NCI-H187 treated with DMSO at 0.1 percent for 48 hours (cell line): Measurements from ENCODE around the gene ENDOU.

Source experiments
- DNase-seq: peaks from one replicate; lab custom pipeline; 2025; lab: John Stamatoyannopoulos, UW

ENDOU gene

DNA sequence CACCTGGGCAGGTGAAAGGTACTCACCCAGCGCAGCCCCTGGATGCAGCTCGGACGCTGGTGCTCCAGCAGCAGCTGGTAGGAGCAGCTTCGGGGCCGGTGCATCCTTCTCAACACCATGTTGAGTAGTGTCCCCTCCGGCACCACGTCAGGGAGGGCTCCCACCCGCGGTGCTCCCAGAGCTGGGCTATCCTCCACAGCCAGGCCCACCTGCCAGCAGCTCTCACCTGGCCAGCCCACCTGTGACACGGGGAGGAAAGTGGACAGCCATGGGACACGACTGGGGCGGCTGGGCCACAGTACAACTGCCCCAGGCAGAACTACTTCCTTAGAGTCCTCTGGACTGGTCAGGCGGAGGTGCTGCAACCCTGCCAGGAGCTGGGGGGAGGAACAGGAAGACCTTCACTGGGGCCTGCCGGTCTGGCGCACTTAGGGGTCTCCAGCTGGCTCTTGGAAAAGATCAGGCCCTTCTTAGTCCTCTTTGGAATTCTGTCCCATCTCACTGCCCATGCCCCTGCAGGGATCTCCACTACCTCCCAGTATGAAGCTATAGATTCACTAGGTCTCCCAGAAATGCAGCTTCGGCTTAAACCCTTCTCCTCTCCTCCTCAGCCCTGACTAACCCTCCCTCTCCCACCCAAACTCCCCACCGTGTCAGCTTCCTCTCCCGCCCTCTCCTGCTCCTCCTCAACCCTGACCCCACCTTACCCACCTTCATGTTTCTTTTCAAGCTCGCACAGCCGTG lies 32.7 kb upstream of the ENDOU start:
- DNase-seq = no peak

DNA sequence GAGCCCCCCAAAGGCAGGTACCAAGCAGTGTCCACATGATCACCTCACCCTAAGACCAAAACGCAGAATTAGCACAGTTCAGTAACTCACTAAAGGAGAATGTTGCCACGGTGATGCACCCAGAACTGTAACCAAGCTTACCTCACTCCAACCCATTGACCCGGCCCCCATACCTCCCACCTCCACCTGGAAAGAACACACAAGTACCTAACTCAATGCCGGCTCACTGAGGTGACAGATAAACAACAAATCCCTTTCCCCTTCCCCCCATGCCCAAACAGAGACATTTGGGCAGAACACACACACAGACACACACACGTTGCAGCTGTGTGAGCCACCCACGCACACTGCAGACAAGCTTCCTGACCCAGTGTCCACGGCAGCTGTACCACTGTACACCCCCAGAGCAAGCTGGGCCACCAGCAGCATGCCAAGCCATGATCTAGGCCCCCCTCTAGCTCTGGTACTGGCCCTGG lies 32.1 kb upstream of the ENDOU start:
- DNase-seq = no peak

DNA sequence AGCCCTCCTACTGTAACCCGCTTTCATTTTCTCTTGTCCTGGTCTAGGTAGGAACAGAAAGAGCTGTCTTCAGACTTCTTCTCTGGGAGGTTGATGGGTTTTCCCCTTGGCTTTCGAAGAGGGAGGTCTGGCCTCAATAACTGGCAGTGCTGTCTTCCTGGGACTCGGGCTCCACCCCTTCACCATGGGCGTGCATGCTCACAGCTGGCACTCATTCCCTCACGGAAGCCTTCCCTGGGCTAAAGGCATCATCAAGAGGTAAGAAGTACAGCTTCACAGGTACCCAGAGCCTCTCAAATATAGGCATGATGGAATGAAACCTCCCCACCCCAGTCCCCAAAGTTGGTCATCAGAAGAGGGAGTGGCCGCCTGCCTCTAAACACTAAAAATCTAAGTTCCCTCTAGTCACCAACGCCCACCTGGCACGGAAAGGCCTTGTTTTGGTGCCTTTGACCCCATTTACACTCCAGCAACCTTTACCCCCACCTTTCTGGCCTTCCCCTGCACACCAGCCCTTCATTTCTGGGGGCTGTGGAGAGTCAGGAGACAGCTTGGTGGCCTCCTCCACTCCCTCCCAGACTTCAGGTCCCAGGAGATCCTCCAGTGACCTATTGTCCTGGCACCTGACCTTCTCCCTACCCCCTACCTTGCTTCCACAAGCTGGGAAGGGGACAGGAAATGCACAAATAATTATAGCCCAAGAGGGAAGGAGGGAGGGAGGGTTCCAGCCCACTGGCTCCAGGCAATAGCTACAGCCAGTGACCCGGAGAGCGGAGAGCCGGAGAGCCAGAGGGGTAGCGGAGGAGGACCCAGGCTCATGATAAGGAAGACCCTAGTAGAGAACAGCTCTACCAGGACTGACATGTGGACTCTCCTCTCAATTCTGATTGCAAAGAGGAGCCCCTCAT lies 30.6 kb upstream of the ENDOU start:
- no peak for DNase-seq

DNA sequence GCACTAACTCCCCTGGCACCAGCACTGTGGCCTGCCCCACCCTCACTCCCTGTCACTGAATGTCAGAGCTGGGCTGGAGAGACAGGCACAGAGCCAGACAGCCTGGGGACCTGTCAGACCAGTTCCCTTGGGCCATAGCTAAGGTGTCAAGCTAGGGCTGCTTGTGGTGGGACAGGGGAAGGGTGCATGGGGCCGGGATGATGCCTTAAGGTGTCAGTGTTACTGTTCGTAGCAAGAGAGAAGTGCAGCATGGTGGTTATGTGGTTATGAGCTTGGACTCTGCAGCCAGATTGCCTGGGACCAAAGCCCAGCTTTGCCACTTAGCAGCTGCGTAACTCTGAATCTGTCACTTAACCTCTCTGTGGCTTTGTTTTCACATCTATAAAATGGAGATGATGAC lies 29.6 kb upstream of the ENDOU start:
- no peak for DNase-seq

DNA sequence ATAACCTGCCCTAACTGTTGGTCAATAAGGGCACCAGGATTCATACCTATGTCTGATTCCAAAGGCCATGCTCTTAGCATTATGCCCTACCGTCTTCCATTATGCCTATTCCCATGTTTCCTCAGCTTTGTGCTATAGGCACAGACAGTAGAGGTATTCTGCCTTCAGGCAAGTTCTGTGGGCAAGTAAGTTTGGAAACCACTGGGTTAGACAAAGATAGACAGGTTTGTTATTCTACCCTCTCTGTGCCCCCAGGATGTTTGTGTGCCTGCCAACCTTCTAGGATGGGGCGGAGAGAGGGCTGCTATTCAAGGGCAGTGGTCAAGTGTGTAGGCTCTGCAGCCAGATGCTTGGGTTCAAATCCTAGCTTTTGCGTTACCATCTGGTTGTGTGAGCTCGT lies 28.8 kb upstream of the ENDOU start:
- no peak for DNase-seq

DNA sequence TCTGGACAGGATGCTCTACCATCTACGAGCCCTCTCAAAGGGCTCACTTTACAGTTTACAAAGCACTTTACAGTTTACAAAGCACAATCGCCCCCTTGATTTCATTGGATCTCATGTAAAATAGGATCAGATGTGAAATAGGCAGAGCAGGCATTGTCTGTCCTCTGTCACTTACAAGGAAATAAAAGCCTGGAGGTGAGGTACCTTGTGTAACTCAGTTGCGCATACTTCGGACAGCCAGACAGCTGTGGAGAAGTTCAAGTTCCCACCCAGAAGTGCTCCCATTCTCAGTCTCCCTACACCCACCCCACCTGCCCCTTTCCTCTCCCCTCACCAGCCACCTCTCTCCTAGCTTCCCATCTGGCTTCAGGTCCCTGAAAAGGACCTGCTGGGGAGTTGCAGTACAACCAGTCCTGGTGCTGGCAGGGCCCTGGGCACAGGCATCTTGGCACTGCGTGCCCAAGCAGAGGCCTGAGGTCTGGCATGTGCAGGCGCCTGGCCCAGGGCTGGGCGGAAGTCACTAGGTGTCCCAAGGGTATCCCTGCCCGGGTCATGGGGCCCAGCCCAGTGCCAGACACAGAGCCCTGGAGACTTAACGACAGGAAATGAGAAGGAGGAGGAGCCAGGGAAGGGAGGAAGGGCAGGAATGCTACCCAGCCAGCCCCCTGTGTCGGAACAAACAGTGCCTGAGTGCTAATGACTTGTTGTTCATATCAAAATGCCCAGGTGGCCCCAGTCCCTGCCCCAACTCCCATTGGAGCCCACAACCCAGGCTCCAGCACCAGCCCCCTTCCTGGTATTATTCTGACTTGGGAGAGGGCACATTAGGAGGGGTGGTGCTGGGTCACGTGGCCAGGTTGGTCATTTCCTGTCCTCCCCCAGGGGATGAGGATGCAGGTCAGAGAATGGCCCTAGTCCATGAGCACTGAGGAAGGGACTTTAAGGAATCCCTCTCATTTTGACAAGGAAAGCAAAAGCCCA lies 28.0 kb upstream of the ENDOU start:
- DNase-seq = no peak

DNA sequence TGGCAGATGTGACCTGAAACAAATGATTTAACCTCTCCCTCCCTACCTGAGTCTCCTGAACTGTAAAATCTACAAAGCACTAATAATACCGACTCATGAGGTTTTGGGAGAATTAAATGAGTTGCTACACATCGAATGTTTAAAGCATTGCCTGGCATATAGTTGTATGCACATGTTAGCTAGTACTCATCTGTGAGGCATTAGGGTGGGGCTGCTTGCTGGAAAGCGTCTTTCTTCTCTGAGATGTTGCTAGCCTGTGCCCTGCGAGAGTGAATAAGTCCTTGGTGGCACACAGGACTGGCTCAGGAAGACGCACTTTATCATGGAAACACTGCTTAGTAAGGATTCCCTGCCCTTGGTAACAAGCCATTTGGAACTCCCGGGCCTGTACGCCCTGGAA lies 27.3 kb upstream of the ENDOU start:
- DNase-seq = no peak

DNA sequence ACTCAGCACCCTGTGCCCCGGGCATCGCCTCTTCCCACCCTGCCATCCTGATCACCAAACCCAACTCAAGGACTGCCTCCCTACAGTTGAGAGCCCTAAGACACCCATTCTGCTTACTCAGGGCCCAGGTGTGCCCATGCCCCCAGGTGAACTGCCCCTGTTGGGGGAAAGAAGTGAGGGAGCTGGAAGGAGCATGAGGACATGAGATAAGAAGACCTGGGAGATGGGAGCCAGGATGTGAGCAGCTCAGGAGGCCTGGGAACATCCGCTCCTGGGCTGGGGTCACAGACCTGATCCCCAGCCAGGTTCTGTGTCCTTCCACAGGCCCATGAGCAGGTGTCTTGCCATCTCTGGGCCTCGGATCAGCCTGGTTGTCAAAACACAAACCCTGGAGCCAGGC lies 26.8 kb upstream of the ENDOU start:
- no peak for DNase-seq

DNA sequence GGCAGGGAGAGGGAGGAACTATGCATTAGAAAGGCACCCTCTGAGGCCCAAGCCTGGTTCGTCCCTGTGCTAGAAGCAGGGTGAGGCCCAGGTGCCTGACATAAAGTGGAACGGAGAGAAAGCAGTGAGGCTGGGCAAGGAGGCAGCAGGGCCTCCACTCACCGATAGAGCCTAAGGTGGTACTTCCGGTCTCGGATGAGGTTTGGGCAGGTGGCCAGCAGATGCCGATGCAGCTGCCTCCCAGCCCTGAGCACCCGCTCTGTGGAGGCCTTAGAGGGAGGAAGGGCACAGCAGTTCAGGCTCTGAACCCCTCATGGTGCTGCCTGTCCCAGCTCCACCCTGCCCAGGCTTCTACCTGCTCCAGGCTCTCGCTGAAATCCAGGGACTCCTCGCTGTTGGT lies 26.3 kb upstream of the ENDOU start:
- no peak for DNase-seq

DNA sequence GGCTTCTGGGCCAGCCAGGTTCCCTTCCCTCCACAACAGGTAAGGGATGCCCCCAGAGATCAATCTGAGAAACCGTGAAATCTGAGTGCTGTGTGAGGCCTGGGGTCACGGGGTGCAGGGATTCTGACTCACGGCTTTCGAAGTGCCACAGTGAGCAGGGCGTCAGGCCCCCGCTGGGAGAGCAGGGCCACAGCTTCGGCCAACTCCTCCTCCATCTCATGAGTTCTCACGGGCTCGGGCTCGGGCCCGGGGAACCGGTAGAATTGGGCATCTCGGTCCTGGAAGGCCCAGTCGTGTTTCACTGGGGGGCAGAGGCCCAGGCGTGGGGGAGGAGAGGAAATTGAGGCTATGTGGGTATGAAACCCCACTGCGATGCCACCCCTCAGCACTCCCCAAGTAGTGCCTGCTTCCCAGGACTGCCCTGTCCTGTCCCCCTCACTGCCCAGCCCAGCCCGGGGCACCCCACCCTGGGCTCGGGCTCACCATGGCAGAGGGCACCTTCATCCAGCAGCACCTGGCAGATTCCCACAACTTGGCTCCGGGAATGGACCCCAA lies 25.7 kb upstream of the ENDOU start:
- no peak for DNase-seq

DNA sequence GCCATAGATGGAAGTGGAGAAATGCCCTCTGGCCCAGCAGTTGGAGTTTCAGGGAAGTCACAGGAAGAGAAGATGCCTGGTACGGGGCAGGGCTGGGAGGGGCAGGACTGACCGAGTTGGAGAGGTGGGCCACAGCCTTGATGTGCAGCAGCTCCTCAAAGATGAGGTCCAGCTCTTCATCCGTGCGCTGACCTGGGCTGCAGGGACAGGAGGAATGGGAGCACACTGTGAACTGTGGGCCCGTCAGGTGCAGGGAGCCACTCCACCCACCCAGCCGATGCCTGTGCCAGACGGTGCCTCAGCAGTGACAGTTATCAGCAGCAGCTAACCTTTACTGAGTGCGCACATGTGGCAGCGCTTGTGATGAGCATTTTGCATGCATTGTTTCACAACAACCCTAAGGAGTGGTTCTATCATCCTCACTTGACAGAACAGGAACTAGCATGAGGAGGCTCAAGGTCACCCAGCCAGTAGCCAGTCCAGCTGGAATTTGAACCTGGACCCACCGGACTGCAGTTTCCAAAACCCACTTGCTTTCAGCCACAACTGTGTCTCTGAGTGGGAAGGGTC lies 25.0 kb upstream of the ENDOU start:
- DNase-seq = no peak

DNA sequence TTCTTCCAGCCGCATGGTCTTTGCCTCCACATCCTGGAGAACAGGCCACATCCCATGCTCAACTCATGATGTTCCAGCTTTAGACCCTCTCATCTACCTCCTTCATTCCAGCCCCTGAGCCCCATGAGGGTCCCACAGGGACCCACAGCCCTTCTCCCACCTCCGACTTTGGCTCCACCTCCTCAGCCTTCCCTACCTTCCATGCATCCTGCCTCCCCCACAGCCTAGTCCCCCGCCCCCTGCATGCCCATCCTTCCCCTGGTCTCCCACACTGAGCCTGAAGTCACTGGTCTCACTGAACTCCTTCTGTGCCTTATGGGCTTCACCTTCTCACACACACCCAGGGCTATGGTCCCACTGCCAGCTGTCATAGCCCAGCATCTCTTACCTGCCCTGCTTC lies 23.6 kb upstream of the ENDOU start:
- DNase-seq = no peak

DNA sequence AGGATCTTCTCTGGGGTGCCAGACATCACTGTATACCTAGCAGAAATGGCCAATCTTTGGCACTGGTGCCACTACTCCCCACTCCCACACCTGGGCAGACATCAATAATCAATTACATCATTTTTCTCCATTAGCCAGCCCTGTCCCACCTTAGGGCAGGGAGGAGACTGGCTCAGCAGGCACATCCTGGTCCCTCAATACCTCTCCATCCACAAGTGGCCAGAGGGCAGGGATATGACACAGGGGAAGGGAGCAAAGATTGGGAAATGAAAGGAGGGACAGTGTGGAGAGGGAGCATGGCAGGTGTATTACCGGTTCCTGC lies 23.2 kb upstream of the ENDOU start:
- DNase-seq = no peak

DNA sequence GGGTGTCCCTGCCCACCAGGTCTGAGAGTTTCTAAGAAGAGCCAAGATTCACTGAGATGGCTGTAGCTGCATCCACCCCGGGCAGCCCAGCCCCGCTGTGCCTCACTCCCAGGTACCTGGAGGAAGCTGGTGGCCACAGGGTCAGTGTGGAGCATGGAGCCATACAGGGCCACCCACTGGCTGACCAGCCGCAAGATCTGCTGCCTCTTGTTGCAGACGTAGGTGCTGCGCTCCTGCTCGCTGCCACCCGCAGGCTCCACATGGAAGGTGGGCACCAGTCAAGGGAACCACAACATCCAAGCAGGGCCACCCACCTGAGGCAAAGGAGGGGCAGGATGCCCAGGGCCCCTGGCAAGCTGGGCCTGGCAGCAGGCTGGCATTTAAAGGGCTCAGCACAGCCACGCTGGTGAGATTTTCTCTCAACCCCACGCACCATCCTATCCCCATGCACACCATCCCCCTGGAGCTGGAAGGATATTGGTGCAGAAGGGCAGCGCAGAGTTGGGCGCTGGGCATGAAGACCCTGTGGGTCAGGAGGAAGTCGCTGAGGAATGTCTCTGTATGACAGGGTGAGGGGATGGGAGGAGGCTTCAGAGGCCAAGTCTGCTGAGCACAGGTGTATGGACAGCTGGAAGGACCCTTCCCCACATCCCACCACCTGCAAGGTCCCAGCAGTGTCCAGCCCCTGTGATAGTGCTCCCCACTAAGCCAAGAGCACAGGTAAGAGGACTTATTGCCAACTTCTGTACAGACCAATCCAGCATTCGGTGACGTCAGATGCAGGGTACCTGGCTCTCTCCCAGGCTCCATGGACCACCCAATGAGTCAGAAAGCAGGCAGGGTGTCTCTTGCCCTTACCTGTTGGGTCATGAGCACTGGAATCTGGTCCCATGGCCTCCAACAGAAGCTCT lies 22.6 kb upstream of the ENDOU start:
- no peak for DNase-seq

DNA sequence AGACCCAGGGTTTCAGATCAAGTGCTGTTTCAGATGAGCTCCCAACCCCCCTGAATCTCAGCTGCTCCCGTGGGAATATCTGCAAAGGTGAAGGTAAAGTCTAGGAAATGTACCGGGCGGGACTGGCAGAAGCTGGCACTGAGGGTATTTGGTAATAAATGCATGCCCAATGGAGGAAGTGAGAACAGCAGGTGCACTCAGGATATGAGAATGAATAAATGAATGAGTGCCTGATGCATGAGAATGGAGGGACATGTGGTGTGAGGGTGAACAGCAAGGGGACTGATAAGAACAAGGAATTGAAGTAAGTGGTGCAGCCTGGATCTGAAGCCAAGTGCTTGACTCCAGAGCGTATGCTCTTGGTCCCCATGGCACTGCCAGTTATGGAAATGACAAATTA lies 21.8 kb upstream of the ENDOU start:
- DNase-seq = no peak

DNA sequence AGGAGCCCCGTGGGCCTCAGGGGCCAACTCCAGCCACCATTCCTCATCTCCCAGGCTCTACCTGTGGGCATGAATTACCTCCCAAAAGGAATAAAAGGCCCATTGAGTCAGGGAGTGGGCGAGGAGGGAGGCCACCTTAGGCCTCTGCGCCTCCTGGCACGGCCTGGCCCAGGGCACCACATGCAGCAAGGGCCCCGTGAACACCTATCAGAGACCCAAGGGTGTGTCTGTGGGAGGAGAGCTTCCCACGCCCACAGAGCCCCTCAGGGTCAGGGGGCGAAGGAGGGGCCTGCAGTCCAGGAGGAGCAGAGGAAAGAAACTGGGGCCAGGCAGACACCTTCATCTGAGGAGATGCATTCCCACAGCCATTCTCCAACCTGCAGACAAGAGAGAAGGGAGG lies 21.2 kb upstream of the ENDOU start:
- no peak for DNase-seq

DNA sequence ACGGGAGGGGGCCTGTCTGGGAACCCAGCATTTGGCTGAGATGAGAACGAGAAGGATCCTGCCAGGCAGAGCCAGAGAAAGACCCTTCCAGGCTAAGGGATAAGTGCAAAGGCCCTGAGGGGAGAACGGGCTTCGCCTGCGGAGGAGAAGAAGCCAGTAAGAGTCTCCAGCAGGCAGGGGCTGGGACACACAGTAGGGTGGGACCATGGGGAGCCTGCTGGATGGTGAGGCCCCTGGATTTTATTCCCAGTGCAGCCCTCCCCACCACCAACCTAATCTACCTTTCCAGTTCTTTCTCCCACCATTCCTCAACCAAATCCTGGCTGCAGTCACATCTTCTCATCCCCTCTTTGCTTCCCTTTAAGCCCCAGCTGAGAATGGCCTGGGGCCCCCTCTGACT lies 20.8 kb upstream of the ENDOU start:
- no peak for DNase-seq

DNA sequence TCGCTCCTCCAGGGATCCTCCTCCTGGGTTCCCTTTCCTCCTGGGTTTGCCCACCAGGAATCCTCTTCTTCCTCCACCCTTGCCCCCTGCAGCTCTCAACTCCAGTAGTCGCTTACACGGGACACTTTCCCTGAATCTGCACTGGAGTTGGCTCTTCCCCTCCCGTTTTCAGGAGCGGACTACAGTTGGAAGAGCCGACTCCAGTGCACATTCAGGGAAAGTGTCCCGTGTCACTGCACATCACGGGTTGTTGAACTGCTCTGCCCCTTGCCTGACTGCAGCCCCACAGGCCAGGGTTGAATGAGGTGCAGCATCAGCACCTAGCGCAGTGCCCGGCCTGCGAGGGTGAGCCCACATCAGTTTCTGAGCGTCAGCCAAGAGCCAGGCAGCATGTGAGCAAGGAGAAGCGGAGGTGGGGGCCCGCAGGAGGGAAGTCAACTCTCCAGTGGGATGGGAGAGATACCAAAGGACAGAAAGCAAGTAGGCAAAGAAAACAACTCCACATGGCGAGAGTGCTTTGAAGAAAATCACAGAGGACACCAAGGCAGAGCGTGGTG lies 20.3 kb upstream of the ENDOU start:
- no peak for DNase-seq

DNA sequence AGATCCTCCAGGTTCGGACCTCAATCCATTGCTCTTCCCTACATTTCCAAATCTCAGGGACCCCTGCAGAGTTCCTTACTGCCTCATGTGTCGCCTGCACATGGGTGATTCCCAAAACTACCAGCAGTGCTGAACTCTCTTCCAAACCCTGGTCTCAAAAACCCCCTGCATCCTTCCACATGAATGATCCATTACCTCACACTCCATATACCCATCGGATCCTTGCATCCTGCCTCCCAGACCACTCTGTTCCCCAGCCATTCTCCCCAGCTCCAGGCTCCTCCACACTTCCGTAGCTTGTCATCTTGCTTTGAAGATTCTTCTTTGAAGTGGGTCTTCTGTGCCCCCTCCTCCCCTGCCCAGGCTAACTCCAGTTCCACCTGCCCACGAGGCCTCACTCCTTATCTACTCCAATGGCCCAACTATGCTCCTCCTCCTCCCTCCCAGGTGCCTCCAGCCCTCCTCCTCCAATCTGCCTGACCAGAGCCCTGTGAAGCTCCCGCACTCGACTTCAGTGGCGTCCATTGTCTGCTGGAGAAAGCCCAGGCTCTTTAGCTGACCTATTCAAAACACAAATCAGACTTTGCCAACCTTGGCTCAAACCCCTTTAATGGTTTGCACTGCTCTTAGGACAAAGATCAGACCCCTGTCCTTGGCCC lies 19.6 kb upstream of the ENDOU start:
- no peak for DNase-seq
